ENCODE data around the gene PRRT1B.

The PRRT1B gene

GRCh38 chr9:131603711-131604439 is 58.6 kb downstream of the PRRT1B start:
- TF ChIP-seq ZNF70 (CRISPR knock-in tag; IDR thresholded peaks at IDR 0.05): no peak
- no peak for TF ChIP-seq OSR1 (CRISPR knock-in tag; IDR thresholded peaks at IDR 0.05)
- no peak for TF ChIP-seq RARB (CRISPR knock-in tag; IDR thresholded peaks at IDR 0.05)
- TF ChIP-seq PATZ1 (CRISPR knock-in tag; IDR thresholded peaks at IDR 0.05; ENCODE audit: borderline replicate concordance): no peak
- TF ChIP-seq BACH2 (CRISPR knock-in tag; IDR thresholded peaks at IDR 0.05; ENCODE audit: borderline replicate concordance): no peak
- TF ChIP-seq SNAI2 (CRISPR knock-in tag; IDR thresholded peaks at IDR 0.05): no peak
- TF ChIP-seq ZNF8 (CRISPR knock-in tag; IDR thresholded peaks at IDR 0.05): no peak
- TF ChIP-seq CSRNP3 (CRISPR knock-in tag; IDR thresholded peaks at IDR 0.05): no peak
- TF ChIP-seq ZFP30 (CRISPR knock-in tag; IDR thresholded peaks at IDR 0.05): no peak
- TF ChIP-seq CSDC2 (CRISPR knock-in tag; IDR thresholded peaks at IDR 0.05): no peak
- no peak for TF ChIP-seq ZFP3 (CRISPR knock-in tag; IDR thresholded peaks at IDR 0.05)
- TF ChIP-seq ESRRG (CRISPR knock-in tag; IDR thresholded peaks at IDR 0.05): no peak
- TF ChIP-seq ARNTL (CRISPR knock-in tag; IDR thresholded peaks at IDR 0.05; ENCODE audit: borderline replicate concordance, low read depth): no peak
- TF ChIP-seq ZC3H10 (CRISPR knock-in tag; IDR thresholded peaks at IDR 0.05): no peak
- TF ChIP-seq TSHZ2 (CRISPR knock-in tag; IDR thresholded peaks at IDR 0.05): no peak
- TF ChIP-seq PPARA (CRISPR knock-in tag; IDR thresholded peaks at IDR 0.05; ENCODE audit: borderline replicate concordance): no peak
- TF ChIP-seq CREB5 (CRISPR knock-in tag; IDR thresholded peaks at IDR 0.05; ENCODE audit: low read depth): no peak
- TF ChIP-seq ISL1 (CRISPR knock-in tag; IDR thresholded peaks at IDR 0.05): no peak
- no peak for TF ChIP-seq TOX (CRISPR knock-in tag; IDR thresholded peaks at IDR 0.05; ENCODE audit: borderline replicate concordance)
- TF ChIP-seq POU6F1 (CRISPR knock-in tag; IDR thresholded peaks at IDR 0.05; ENCODE audit: borderline replicate concordance, low read depth): no peak
- no peak for ATAC-seq

- no peak for ATAC-seq
- no peak for TF ChIP-seq ZNF70 (CRISPR knock-in tag; IDR thresholded peaks at IDR 0.05)
- no peak for TF ChIP-seq GLIS3 (CRISPR knock-in tag; IDR thresholded peaks at IDR 0.05)
- TF ChIP-seq ZFP30 (CRISPR knock-in tag; IDR thresholded peaks at IDR 0.05): no peak
- TF ChIP-seq ZNF565 (CRISPR knock-in tag; conservative IDR thresholded peaks at IDR 0.05; ENCODE audit: low read depth): no peak
- TF ChIP-seq SNAI2 (CRISPR knock-in tag; IDR thresholded peaks at IDR 0.05): no peak
- TF ChIP-seq ZNF8 (CRISPR knock-in tag; IDR thresholded peaks at IDR 0.05): no peak
- no peak for TF ChIP-seq RARB (CRISPR knock-in tag; IDR thresholded peaks at IDR 0.05)
- no peak for TF ChIP-seq POU6F1 (CRISPR knock-in tag; IDR thresholded peaks at IDR 0.05; ENCODE audit: borderline replicate concordance, low read depth)
- TF ChIP-seq ZC3H10 (CRISPR knock-in tag; IDR thresholded peaks at IDR 0.05): no peak
- TF ChIP-seq TOX (CRISPR knock-in tag; IDR thresholded peaks at IDR 0.05; ENCODE audit: borderline replicate concordance): no peak
- TF ChIP-seq CREB5 (CRISPR knock-in tag; IDR thresholded peaks at IDR 0.05; ENCODE audit: low read depth): no peak
Measured at GRCh38 chr9:131605770-131606590, 60.7 kb downstream of the PRRT1B start.
